Transverse colon (tissue), 4 donors: ENCODE data around the gene PPL. TPM values are rescaled to one million over a fixed set of nuclear protein-coding genes. Genes with fewer than 3 reads are reported as not detected.

Source experiments
- DNase-seq: peaks from one replicate; pipeline ENCODE4 v3.0.0-alpha.2; 2019
- H3K27ac ChIP-seq, 4 donors: fragments of 200-600 bp; sonication (generic); 2 replicates each; pipeline ENCODE4 v1.5.1; 2016 to 2018; ENCODE audit warnings: inconsistent platforms in 4 of 4
- H3K27me3 ChIP-seq: fragments of 200-600 bp; sonication (generic); 2 replicates; pipeline ENCODE4 v1.5.1; 2017; ENCODE audit warnings: inconsistent platforms
- H3K36me3 ChIP-seq, 4 donors: fragments of 200-600 bp; sonication (generic); 2 replicates each; pipeline ENCODE4 v1.5.1; 2017 to 2019; ENCODE audit warnings: inconsistent platforms in 4 of 4
- H3K4me1 ChIP-seq, 4 donors: fragments of 200-600 bp; sonication (generic); 2 replicates each; pipeline ENCODE4 v1.5.1; 2017 to 2020; ENCODE audit warnings: inconsistent platforms in 4 of 4
- H3K4me3 ChIP-seq, 4 donors: fragments of 200-600 bp; sonication (generic); 1 replicate in 1 of 4; 2 replicates in 3 of 4; pipeline versions ENCODE4 v1.5.1 to v1.6.1; 2017 to 2019; ENCODE audit warnings: inconsistent platforms in 4 of 4
- H3K9me3 ChIP-seq, 2 donors: fragments of 200-600 bp; sonication (generic); 2 replicates each; pipeline ENCODE4 v1.5.1; 2017 to 2019; ENCODE audit warnings: inconsistent platforms in 2 of 2
- CTCF ChIP-seq, 5 experiments: fragments of 200-600 bp in 3 of 5; fragments of 450-650 bp in 2 of 5; sonication (generic) in 3 of 5; IDR thresholded peaks; 1 replicate in 2 of 5; 2 replicates in 3 of 5; pipeline ENCODE4 v1.5.1; 2016 to 2017; ENCODE audit warnings: antibody characterized with exemption in 5 of 5, inconsistent platforms in 3 of 5, mild to moderate bottlenecking in 2 of 5, moderate library complexity in 1 of 5
- EP300 ChIP-seq: sonication (generic); formaldehyde crosslinking; IDR thresholded peaks from one replicate; pipeline ENCODE4 v1.6.1; 2017; ENCODE audit warnings: antibody characterized with exemption, low read depth
- POLR2A ChIP-seq: fragments of 450-650 bp; IDR thresholded peaks from one replicate; pipeline ENCODE4 v1.6.1; 2016; ENCODE audit warnings: antibody characterized with exemption, mild to moderate bottlenecking, moderate library complexity
- POLR2AphosphoS5 ChIP-seq, 3 donors: sonication (generic); formaldehyde crosslinking; IDR thresholded peaks; one replicate each; pipeline ENCODE4 v1.6.1; 2016; ENCODE audit warnings: antibody characterized with exemption in 3 of 3
- WGBS, 2 donors: methylation state at CpG; one replicate each; pipeline ENCODE4 v1.1.5; 2018; ENCODE audit warnings: low coverage in 1 of 2; 5-methylcytosine and 5-hydroxymethylcytosine counted together
- in situ Hi-C, 4 donors: fragments of 200-750 bp; cut with MboI; loops; one replicate each; pipeline versions ENCODE4 v1.15.0 to v1.15.1; 2017; ENCODE audit warnings: low sequenced_read_pairs in 3 of 4, low pct_ligation_motif_present in 1 of 4, low pct_unique_long_range_greater_than_20kb in 1 of 4
- intact Hi-C: fragments of 100-400 bp; cut with DNase I; formaldehyde crosslinking; loops from one replicate; pipeline ENCODE4 v1.15.1; 2023; ENCODE audit warnings: low total_unique reads
- total RNA-seq, 4 donors: library from RNA; depleted of rRNA; stranded (reverse); fragments of >200 nt; gene quantifications; one replicate each; pipeline ENCODE4 v1.1.0, GENCODE V29; 2016

PPL gene
- total RNA-seq, 4 donors from 2014 or later: 13.5 to 28.8 (median 22.8) TPM

- no peak for TF ChIP-seq CTCF (IDR thresholded peaks at IDR 0.05)
- no peak for TF ChIP-seq POLR2A
- no peak for TF ChIP-seq POLR2AphosphoS5 (IDR thresholded peaks at IDR 0.05)
- no peak for TF ChIP-seq EP300
- Histone ChIP-seq H3K4me1 (no peaks in the 10 kb centered on the region), H3K27me3 (no peaks in the 10 kb centered on the region), H3K27ac (no peak overlapping the region), H3K9me3 (no peaks in the 10 kb centered on the region), H3K4me3 (no peak overlapping the region), H3K36me3 (no peaks in the 10 kb centered on the region)
- intact Hi-C loops (no loop called here), in situ Hi-C loops (no loop called here)
- DNase-seq: no peak
- WGBS, 2 donors: 85 to 90% methylated on average over 9 to 11 of the region's 11 CpGs
Observed at GRCh38 chr16:4900750-4901149, 36.2 kb downstream of the PPL start.

- intact Hi-C loops: no loop called here
- Histone ChIP-seq H3K36me3 (no peaks in the 10 kb centered on the region), H3K4me3 (no peak overlapping the region), H3K4me1 (no peaks in the 10 kb centered on the region), H3K27me3 (no peaks in the 10 kb centered on the region), H3K27ac (no peak overlapping the region), H3K9me3 (no peaks in the 10 kb centered on the region)
- TF ChIP-seq POLR2A (no peak), POLR2AphosphoS5 (IDR thresholded peaks at IDR 0.05) (no peak), CTCF (IDR thresholded peaks at IDR 0.05) (no peak), EP300 (no peak)
- DNase-seq: no peak
- WGBS, 2 donors: 46 to 56% methylated on average over 5 to 8 of the region's 8 CpGs
- in situ Hi-C loops: no loop called here
Observed at GRCh38 chr16:4900036-4900435, 36.9 kb downstream of the PPL start.

GRCh38 chr16:4899474-4899846, 37.5 kb downstream of the PPL start:
- no peak overlapping the region for H3K4me3 ChIP-seq
- TF ChIP-seq POLR2AphosphoS5 (IDR thresholded peaks at IDR 0.05) (no peak), EP300 (no peak), POLR2A (no peak), CTCF (IDR thresholded peaks at IDR 0.05) (no peak)
- H3K9me3 ChIP-seq: no peaks in the 10 kb centered on the region
- intact Hi-C loops: no loop called here
- 76% methylated on average over 5 to 6 of the region's 6 CpGs for WGBS, 2 donors
- no peak for DNase-seq
- in situ Hi-C loops: no loop called here
- H3K36me3 ChIP-seq: no peaks in the 10 kb centered on the region
- H3K4me1 ChIP-seq: no peaks in the 10 kb centered on the region
- no peaks in the 10 kb centered on the region for H3K27me3 ChIP-seq
- no peak overlapping the region for H3K27ac ChIP-seq

GRCh38 chr16:4898811-4899473, 38.0 kb downstream of the PPL start:
- Histone ChIP-seq H3K4me1 (no peaks in the 10 kb centered on the region), H3K36me3 (no peaks in the 10 kb centered on the region), H3K4me3 (no peak overlapping the region), H3K27ac (no peak overlapping the region), H3K27me3 (no peaks in the 10 kb centered on the region), H3K9me3 (no peaks in the 10 kb centered on the region)
- intact Hi-C loops (no loop called here), in situ Hi-C loops (no loop called here)
- no peak for DNase-seq
- no peak for TF ChIP-seq CTCF (IDR thresholded peaks at IDR 0.05)
- TF ChIP-seq EP300: no peak
- TF ChIP-seq POLR2A: no peak
- no peak for TF ChIP-seq POLR2AphosphoS5 (IDR thresholded peaks at IDR 0.05)
- 89% methylated on average over 28 of the region's 28 CpGs; no CpG with 5 or more reads in 1 of the 2 donors for WGBS, 2 donors
